DMS53 treated with DMSO at 0.1 percent for 48 hours (cell line): ENCODE data around the gene TGM2.
"Not testable (repeated sequence)": the region's sequence is repeated elsewhere in the genome, so short reads cannot be mapped to it uniquely, and the experiment has no call there.

Source experiments
- DNase-seq: peaks from one replicate; lab custom pipeline; 2025; ENCODE audit not compliant: unreplicated experiment; lab: John Stamatoyannopoulos, UW

TGM2 gene

DNA sequence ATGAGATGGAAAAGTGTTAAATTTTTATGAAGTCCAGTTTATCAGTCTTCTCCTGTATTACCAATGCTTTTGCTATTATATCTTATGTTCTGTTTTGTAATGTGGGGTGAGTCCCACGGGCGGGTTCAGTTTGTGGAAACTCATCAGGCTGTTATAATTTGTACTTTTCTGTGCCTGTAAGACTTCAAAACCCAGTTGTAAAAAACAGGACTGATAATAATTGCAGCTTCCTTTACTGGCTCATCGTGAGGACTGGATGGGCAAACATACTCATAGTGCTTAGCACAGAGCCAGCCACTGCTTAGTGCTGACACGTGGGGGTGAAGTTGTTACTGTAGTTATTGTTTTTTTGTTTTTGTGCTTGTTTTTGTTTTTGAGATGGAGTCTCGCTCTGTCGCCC lies 45.6 kb downstream of the TGM2 start:
- DNase-seq, result no peak

DNA sequence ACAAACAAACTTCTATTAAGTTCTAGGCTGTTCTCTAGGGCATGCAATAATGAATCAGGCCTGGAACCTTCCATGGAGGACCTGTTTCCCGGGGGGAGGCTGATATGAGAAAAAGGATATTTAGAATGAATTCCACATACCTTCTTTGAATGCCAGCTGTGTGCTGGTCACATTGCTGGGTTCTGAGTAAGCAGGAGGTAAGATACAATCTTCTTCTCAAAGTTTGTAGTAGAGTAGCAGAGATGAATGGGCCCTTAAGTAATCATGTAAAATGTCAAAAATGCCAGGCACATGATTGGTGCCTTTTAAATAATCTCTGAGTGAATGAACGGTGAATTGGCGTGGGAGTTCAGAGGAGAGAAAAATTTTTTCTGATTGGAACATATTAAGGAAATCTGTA lies 47.4 kb downstream of the TGM2 start:
- DNase-seq, result no peak

- no peak for DNase-seq
These were observed 47.9 kb downstream of the TGM2 start for GRCh38 chr20:38117205-38117604.

DNA sequence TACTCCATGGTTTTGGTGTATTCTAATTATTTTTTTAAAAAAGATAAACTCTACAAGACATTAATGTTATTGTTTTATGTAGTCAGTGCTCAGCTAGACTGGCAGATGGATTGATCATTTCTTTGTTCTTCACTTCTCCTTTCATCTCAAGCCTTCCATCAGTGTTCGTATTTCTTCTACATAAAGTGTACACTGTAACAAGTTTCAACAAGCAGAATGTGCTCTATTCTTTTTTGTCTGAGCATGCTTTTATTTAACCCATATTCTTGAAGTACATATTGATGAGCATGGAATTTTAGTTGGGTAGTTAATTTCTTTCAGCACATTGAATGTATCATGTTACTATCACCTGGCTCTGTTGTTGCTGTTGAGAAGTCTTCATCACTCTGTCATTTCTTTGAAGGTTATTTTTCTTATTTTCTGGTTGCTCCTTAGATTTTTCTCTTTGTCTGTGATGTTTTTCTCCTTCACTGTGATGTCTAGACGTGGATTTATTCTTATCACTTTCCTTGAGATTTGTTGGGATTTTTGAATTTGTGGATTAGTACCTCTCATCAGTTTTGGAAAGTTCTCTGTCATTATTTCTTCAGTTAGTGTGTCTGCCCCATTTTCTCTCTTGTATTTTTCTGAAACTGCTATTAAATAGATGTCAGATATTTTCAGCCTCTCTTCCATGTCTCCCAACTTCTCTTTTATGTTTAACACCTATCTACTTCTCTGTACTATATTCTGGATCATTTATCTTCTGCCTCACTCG lies 48.5 kb downstream of the TGM2 start:
- DNase-seq, result no peak

DNA sequence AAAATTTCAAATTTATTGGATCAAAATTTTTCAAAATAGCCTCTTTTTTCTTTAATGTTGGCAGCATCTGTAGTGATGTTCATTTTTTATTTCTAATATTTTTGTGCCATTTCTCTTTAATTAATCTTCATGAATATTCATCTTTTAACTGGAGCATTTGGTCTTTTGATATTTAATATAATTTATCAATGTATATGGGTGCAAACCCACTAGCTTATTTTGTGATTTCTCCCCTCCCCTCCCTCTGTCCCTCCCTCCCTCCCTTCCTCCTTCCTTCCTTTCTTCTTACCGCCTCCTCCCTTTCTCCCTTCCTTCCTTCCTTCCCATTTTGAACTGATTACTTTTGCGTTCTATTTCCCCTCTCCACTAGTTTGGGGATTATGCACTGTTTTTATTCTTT lies 49.2 kb downstream of the TGM2 start:
- no peak for DNase-seq

GRCh38 chr20:38115205-38115604 lies 49.9 kb downstream of the TGM2 start:
- no peak for DNase-seq

- no peak for DNase-seq
These were observed 50.7 kb downstream of the TGM2 start for GRCh38 chr20:38114353-38114791.

DNA sequence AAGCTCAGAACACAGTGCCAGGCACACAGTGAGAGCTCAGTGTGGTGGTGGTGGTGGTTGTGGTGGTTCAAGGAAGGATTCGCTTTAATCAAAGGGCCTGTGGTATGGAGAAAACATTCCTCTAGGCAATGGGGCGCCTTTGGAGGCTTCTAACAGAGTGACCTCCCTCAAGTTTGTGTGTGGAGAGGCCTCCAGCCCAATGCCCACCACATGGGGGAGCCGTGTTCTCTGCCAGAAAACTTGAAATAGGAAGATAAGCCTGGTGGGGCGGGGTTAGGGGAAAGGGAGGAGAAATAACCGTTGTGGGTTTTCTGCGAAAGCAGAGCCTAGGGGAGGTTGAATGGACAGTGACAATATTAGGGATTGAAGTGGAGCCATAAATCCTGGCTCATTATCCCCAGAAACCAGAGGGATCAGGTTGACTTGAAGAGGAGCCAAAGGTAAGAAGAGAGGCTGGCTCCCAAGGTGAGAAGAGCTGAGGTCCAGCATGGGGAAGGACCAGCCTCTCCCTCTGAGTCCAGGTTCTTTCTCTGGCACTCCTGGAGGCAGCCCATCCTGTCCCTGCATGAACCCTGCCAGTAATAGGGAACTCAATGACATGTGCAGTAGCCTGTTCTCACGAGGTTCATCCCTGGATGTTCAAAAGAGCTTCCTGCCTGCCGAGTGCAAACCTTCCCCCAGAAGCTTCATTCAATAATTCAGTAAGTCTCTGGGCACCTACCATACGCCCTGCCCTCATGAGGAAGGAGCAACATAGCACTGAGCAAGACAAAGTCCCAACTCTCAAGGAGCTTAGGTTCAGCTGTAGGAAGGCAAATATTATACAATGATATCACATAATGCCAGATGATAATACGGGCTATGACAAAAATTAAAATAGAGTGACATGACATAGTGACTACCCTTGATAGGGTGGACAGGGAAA lies 51.4 kb downstream of the TGM2 start:
- DNase-seq, result peak; percentile 9

GRCh38 chr20:38112930-38113294 lies 52.2 kb downstream of the TGM2 start:
- no peak for DNase-seq

DNA sequence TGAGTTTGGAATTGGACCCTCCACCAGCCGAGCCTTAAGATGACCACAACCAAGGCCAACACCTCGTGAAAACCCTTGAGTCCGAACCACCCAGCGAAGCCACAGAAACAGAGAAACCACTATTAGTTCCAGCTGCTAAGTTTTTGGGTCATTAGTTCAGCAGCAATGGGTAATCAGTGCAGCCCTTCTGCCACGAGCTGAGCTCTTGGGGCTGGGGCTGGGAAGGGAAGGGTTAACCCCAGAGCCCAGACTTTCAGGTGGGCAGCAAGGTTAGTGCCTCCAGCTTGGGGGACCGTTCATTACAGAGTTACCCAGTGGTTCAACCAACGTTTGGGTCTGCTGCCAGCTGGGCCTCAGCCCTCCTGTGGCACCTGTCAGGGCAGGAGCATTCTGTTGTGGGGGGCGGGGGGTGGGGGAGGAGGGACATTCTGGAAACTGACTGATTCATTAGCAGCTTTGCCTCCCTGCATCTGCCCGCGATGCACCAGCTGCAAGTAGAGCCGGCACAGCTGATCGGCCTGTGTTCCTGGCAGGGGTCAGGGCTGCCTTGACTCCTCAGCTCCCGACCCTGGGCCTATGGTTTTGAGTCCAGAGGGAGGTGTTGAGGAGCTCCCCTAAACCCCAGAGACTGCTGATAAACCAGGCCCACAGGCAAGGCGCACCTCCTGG lies 52.7 kb downstream of the TGM2 start:
- no peak for DNase-seq

DNA sequence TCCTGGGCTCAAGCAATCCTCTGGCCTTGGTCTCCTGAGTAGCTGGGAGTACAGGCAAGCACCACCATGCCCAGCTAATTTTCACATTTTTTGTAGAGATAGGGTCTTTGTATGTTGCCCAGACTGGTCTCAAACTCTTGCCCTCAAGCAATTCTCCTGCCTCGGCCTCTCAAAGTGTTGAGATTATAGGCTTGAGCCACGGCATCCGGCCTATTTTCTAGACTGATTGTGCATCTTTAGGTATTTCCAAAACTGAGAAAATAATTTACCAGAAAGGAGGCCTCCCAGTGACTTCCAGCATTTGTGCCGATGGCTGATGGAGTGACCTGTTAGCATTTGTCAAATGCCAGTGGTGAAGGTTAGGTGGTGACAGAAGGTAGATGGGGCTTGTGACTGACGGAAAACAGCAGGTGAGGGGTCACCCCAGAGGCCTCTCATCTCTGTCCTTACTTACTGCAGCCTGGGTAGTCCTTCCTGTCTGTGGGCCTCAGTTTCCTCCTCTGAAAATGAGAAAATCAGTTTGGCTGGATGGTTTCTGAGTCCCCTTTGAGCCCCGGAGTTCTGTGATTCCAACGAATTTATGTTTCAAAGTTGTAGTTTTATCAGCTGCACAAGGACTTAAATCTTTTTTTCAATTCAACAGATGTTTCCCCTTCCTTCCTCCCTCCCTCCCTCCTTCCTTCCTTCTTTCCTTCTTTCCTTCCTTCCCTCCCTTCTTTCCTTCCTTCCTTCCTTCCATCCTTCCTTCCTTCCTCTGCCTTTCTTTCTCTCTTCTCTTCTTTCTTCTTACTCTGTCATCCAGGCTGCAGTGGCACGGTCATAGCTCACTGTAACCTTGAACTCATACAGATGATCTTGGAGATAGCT lies 53.5 kb downstream of the TGM2 start:
- no peak for DNase-seq

GRCh38 chr20:38110525-38111178 lies 54.4 kb downstream of the TGM2 start:
- no peak for DNase-seq

DNA sequence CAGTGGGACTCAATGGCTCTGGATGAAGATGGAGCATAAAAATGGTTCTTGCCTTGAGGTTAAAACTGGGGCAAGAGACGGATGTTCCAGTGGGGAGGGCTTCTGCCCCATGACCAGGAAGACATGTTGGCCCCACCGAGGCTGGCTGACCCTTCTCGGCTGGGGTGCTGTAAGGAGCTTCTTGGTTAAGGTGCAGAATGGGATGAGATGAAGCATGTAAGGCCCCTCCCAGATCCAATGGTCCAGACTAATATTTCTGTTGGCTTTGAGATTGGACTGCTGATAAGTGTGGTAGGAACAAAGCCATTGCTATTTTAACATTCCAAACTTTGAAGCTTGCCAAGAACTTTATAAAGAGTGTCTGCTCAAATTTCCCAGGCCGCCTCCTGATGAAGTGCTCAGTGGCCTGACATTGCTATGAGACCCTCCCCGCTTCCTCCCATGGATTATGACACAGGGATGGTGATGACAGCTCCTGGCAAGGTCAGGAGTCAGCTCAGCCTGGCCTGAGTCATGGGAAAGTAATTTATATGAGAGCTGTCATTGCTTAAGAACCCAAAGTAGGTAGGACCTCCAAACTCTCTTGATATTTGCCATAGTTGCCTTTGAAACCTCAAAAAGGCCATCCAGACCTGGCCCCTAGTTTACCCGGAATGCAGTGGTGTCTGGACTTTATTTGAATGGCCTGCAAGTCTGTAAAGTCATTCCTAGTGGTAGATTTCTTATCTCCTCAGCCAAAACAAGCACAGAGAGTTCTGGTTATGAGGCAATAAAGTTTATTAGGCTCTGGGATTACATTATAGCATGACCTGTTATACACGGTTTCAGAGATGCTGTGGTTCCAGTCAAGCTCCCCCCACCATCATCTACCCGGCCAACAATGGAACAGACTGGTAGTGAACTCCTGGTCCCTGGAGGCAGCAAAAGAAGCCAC lies 55.2 kb downstream of the TGM2 start:
- no peak for DNase-seq

- DNase-seq, result no peak
These were observed 56.0 kb downstream of the TGM2 start for GRCh38 chr20:38108986-38109541.

DNA sequence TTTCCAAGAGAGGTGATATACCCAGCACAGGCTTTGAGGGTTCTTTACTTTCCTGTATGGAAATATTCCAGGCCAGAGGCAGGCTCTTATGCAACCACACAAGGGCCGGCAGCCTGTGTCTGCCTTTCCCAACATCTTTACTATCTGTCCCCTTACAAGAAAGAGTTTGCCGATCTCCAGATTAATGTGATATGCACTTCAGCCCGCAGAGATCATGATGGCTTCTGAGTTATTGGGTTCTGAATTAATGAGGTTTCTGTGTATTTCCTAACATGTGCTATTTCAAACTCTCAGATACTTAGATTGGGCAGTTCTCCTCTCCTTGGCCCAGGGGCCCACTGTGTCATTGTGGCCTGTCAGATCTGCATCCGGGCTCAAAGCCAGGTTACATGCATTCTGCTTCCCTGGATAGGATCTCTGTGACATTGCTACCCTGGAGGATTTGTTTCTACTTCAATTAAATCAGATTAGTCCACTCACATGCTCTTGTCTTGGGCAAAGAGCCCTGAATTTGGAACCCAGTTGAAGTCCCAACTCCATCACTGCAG lies 56.6 kb downstream of the TGM2 start:
- DNase-seq, result no peak

DNA sequence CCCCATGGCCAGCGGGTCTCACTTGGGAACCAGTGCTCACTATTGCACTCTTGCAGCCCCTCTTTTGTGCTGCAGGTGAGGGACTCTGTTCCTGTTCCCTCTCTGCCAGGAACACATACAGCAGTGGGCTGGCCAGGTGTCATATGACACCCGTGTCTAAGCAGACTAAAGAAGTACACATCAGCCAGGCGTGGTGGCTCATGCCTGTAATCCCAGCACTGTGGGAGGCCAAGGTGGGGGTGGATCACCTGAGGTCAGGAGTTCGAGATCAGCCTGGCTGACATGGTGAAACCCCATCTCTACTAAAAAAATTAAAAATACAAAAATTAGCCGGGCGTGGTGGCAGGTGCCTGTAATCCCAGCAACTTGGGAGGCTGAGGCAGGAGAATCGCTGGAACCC lies 57.2 kb downstream of the TGM2 start:
- not testable (repeated sequence) for DNase-seq

DNA sequence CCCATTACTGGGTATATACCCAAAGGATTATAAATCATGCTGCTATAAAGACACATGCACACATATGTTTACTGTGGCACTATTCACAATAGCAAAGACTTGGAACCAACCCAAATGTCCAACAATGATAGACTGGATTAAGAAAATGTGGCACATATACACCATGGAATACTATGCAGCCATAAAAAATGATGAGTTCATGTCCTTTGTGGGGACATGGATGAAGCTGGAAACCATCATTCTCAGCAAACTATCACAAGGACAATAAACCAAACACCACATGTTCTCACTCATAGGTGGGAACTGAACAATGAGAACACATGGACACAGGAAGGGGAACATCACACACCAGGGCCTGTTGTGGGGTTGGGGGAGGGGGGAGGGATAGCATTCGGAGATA lies 57.7 kb downstream of the TGM2 start:
- DNase-seq, result not testable (repeated sequence)

DNA sequence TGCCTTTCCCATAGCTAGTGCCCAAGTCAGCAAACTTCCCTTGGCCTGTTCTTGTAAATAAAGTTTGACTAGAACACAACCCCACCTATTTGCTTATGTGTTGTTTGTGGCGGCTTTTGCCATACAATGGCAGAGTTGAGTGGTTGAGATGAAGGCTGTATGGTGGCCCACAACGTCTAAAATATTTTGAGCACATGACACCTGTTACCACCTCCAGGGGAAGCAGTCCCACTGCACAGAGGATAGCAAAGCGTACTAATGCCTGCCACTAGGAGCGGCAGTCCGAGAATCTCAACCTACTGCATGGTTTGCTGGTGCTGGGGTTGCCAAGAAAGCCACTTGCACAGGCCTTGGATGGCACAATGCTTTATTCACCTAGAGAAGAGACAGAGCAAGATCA lies 58.6 kb downstream of the TGM2 start:
- no peak for DNase-seq

GRCh38 chr20:38104285-38104684 lies 60.8 kb downstream of the TGM2 start:
- DNase-seq, result no peak
